Activated CD8-positive, alpha-beta memory T cell treated with anti-CD3 and anti-CD28 coated beads for 24 hours (primary cell): ENCODE data around the gene NIN.

Source experiments
- DNase-seq: peaks from one replicate; pipeline ENCODE4 v3.0.0-alpha.2; 2020

NIN gene, protein sequence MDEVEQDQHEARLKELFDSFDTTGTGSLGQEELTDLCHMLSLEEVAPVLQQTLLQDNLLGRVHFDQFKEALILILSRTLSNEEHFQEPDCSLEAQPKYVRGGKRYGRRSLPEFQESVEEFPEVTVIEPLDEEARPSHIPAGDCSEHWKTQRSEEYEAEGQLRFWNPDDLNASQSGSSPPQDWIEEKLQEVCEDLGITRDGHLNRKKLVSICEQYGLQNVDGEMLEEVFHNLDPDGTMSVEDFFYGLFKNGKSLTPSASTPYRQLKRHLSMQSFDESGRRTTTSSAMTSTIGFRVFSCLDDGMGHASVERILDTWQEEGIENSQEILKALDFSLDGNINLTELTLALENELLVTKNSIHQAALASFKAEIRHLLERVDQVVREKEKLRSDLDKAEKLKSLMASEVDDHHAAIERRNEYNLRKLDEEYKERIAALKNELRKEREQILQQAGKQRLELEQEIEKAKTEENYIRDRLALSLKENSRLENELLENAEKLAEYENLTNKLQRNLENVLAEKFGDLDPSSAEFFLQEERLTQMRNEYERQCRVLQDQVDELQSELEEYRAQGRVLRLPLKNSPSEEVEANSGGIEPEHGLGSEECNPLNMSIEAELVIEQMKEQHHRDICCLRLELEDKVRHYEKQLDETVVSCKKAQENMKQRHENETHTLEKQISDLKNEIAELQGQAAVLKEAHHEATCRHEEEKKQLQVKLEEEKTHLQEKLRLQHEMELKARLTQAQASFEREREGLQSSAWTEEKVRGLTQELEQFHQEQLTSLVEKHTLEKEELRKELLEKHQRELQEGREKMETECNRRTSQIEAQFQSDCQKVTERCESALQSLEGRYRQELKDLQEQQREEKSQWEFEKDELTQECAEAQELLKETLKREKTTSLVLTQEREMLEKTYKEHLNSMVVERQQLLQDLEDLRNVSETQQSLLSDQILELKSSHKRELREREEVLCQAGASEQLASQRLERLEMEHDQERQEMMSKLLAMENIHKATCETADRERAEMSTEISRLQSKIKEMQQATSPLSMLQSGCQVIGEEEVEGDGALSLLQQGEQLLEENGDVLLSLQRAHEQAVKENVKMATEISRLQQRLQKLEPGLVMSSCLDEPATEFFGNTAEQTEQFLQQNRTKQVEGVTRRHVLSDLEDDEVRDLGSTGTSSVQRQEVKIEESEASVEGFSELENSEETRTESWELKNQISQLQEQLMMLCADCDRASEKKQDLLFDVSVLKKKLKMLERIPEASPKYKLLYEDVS (N-terminal part only)

DNA sequence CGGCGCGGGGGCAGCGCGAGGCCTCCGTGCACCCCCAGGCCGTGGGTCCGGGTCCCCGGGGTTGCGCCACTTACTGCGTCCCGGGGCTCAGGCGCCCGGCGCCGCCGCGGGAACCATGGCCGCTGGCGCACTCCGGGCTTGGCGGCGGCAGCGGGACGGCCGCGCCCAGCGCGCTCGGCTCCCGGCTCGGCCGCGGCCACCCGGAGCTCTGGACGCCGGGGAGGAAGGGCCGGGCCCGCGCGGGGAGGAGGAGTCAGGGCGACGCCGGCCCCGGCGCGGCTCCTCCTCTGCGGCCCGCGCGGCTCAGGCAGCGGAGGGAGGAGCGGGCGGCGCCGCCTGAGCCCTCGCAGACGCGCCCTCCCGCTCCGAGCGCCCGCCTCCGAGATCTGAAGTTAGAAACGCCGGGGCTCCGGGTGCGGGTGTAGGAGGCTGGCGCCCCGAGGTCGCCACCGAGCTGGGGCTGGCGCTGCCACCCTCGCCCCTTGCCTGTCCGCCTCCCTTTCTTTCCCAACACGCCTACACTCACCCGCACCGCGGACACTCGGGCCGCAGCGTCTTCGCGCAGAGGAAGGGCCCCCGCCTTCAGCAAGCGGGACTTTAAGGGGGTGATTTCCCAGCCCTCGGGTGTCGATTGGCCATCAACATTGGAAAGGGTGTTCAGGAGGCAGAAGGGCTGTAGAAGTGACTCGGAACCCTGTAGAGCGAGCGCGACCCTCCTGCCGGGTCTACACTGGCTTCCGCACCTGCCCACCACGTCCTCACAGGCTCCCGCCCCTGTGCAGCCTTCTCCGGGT, at the start of gene NIN:
Gene NIN (minus strand): TSS at position 231 of the 794 bp plus-strand sequence. CDS start 9,106 bp downstream, outside the sequence.
- DNase-seq = peak; percentile 90

DNA sequence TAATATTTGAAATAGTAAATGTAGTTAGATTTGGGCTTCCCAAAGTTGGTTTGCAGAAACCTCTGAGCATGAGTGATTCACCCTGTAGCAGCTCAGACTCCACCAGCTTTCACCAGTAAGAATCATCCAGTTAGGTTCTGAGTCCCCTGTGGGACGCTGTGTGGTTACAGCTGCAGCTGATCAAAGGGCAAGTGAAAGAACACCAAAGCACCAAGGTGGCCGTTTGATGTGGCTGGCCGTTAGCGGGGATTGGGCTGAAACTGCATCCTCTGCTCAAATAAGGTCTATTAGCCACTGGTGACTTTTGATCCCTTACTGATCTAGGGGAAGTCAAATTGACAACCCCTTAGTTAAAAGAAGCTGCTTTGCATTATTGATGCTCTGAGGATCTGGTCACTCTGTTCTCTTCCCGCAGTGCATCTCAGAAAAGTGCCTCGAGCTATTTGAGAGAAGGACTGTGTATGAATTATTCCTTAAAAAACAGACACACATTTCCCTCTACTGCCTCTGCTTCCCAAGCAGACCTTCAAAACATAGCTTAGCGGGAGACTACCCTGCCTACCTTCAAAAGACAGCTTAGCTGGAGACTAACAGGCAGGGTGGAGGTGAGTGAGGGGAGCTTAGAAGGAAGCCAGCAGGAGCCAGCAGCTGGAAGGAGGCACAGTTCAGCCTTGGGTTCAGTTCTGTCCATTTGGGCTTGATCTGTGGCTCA, 44.6 kb upstream of the NIN start:
- peak; percentile 75 for DNase-seq

DNA sequence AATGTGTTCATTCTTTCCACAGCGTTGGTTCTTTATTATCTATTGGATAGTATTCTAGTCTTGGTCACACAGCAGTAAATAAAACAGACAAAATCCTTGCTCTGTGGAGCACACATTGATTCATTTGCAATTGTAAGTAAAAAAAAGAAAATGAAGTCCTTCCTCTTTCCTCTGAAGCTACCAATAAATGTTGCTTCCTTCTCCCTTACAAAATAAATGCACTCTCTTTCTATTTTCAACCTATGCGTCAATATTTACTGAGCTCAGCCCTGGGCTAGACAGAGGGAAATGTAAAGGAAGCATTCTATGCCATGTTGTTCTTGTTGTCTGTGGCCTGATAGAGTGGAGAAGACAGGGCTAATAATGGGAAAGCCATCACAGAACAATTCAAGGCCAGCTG, 43.8 kb upstream of the NIN start:
- DNase-seq = no peak

DNA sequence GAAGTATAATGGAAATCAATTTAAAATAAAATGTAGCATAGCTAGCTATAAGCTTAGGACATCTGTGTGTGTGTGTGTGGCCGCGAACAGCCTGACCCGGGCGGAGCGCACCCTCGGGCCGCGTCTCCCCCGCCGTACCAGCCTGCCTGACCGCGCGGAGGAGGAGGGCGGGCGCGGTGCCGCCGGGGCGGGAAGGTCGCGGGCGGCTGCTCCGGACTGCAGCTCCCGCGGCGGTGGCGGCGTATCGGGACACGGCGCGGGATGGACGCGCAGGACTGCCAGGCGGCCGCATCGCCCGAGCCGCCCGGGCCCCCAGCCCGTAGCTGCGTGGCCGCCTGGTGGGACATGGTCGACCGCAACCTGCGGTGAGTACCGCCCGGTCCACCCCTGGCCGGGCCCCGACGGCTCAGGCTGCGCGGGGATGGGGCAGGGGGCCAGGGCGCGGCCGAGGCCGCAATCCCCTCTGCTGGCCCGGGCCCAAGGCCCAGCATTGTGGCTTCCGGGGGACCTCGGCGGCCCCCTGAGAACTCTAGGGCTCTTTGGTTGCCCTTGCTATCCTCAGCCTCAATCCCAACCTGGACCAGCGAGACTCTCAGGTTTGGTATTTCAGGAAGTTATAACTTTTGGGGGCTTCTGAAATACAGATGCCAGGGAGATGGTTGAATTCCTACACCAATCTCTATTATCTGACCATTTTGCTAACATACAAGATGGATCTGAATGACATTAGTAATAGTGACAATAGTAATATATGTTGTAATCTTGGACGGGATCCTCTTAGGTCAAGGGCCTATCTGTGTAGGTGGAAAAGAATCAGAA, 41.2 kb upstream of the NIN start, which contains the start of gene ABHD12B:
Gene ABHD12B (plus strand): TSS at position 140 of the 819 bp plus-strand sequence. CDS start 122 bp downstream, at position 262.
- DNase-seq = no peak

DNA sequence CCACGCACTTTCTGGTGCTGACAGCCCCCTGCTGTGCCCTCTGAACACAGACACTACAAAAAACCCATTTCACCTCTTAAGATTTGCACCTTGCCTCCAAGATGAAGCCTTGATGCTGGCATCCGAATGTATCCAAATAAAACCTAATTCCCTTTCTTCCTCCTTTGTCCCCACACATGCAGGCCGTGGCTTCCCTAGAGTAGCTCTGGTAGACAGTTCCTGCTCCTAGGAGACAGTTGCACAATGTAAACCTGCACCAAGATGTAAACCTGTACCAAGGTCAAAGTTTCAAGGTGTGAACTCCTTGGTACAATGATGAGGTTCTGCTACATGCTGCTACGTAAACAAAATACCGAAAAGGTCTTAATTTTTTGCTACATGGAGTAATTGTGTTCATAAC, 40.3 kb upstream of the NIN start:
- DNase-seq = no peak

DNA sequence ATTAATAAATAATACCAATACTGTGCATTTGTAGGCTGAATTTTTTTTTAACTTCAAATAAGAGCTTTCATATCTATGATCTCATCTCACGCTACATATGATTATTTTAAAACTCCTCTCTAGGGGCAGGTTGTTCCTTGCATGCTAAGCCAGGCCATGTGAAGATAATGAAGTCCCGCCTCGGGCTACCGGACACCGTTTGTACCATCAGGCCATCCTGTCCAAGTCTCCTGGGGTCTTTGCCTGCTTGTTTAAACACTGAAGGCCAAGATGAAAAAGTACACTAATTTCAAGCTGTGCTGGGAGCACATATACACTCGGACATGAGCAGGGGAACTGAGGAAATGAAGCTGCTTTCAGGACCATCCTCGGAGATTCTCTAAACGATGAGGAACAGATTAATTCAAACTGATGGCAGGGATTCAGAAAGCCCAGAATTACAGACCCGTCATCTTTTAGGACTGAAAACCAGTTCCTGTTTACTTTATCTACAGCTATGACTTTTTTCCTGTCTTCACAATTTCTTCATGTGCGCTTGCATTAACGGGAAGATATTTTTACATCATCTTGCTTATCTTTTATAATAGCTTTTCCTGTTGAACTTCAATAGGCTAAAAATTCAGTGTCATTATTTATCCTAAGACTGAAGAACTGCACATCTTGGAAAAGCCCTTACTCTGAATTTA, 34.6 kb upstream of the NIN start:
- no peak for DNase-seq

DNA sequence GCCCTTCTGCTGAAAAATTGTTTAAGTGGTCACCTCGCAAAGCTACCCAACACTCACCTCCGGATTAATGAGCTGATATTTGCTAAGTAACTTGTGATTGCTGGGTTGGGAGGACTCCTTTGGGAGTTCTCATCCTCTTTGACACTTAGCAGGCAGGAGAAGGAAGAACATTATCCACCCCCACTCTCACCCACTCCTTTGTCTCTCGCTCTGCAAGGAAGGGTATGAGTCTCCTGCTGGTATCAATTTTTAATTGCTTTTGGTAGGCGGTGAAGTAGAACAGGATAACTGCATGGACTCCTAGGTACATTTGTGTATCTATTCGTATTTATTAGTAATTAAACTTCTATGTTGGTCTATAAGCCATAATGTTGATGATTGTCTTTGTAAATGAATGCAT, 34.0 kb upstream of the NIN start:
- DNase-seq = no peak

DNA sequence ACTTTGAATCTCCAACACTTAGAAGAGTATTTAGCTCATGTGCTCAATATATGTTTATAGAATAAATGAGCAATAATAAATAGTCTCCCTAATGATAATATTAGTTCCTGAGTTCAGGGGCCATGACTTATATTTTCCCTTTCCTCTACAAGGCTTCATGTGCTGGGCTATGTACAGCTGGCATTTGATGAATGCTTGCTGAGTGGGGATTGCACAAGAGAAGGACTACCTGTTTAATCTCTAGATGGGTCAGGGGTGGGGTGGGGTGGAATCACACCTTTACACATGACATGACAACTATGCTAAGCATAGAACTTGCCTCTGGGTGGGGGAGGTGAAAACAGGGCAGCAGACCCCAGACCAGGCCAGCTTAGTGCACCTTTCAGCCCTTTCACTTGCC, 33.3 kb upstream of the NIN start:
- no peak for DNase-seq

DNA sequence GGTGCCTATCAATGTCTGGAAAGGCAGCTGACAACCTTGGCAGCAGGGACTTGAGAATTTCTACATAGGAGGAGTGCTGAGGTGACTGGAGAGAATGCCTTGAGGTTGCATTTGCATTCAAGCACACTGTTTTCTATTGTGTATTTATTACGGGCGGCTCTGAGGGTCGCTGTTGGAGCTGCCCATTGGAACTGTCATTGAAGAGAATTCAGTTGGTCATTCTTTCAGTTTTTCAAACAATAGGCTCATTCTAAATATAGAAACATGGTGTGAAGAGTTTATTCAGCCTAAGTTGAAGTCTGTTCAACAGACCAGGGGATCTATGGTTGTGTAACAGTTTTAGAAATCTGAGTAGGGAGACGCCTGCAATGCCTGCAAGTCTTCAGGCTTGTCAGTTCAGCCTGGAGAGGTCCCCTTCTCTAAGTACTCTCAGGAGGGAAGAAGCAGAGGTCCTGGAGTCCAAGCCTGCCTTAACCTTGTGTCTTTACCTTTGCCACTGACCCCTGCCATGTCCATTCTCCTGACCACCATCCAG, 31.1 kb upstream of the NIN start:
- no peak for DNase-seq

DNA sequence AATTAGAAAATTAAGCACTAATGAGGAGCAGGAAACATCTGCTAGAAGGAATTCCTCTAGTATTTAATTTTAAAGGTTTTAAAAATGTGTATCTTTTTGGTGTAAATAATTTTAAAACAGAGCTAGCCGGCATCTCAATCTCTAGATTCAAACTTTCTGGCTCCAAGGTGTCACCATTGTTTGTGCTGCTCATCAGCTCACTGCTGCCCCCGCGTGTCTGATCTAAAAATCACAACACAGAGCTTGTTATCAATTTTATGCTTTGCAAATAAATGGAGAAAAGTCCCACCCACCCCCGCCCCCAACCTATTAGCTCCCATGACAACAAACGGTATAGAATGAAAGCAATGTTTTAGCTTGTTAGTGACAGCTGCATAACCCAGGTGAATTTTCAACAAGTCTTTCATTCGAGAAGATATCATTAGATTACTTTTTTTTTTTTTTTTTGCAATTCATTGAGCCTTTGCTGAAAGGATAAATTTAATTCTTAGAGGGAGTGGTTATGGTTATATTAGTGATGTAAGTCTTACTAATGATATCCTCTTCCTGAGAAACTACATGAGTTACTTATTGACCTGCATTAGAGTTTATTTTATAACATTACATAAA, 29.6 kb upstream of the NIN start:
- DNase-seq = peak; percentile 95

DNA sequence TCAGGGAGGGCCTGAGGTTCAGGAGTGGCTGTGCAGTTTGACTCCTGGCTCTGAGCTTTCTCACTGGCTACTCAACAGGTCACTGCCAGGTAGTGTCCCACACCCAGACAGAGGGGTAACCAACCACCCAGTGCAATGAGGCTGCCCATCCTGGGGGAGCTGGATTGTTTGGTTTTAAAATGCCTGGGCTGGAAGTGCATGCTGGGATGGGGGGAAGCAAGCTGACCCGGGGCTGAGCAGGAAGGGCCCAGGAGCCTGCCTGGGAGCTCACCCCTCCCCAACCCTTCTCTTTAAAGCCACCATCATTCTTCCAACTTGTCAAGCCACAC, 28.3 kb upstream of the NIN start:
- no peak for DNase-seq

DNA sequence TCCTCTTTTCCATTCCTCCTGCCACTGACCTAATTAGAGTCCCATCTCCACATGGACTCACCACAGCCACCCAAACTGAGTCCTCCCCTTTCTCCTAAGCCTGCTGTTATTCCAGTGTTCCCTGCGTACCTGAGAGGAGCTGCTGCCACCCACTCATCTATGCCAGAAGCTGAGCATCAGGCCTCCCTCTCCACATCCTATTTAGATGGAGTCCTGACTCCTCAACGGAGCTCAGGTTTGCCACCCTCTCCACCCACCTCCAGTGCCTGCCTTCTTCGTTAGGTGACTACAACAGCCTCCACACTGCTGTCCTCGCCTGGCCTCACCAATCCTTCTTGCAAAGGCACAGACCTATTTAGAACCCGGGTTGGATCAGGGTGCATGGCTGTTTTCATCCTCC, 25.7 kb upstream of the NIN start:
- DNase-seq = no peak

DNA sequence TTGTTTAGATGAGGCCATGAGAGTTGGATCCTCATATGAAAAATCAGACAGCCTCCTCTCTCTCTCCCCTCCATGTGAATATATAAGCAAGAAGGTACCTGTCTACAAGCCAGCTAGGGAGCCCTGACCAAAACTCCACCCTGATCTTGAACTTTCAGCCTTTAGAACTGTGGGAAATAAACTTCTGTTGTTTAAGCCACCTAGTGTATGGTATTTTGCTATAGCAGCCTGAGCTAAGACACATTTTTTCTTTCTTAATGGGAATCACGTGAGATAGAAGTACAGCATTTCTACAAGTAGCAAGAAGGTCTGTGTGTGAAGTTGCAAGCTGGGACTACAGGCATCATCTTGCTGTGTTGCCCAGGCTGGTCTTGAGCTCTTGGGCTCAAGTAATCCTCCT, 24.6 kb upstream of the NIN start:
- DNase-seq = no peak

DNA sequence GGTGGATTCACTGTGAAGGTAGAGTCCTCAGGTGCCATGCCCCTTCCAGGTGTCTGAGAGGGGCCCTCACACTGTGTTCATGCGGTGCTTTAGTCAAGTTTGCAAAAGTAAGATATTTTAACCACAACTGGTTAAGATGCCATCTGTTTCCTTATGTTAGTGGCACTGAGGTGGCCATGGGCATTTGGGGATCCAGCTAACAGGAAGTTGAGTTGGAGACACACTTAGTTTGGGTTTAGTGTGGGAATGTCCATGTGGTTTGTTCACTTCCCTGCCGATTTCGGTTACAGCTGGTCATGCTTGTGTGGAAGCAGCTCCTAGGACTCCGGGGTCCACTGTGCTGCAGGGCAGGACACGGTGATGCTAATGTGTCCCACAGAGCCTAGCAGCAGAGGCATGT, 23.6 kb upstream of the NIN start:
- DNase-seq = no peak

DNA sequence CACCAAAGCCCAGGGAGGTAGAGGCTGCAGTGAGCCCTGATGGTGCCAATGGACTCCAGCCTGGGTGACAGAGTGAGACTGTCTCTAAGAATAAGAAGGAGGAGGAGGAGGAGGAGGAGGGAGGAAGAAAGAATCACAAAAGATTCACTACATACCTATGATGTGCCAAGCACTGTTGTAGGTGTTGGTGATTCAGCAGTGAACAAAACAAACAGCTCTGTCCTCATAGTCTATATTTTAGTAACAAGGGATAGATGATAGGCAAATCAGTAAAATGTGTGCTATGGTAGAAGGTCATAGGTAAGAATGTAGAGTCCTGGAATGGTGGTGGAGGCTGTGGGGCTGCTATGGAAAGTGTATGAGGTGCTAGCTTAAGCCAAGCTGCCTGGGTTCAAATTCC, 22.9 kb upstream of the NIN start:
- no peak for DNase-seq

DNA sequence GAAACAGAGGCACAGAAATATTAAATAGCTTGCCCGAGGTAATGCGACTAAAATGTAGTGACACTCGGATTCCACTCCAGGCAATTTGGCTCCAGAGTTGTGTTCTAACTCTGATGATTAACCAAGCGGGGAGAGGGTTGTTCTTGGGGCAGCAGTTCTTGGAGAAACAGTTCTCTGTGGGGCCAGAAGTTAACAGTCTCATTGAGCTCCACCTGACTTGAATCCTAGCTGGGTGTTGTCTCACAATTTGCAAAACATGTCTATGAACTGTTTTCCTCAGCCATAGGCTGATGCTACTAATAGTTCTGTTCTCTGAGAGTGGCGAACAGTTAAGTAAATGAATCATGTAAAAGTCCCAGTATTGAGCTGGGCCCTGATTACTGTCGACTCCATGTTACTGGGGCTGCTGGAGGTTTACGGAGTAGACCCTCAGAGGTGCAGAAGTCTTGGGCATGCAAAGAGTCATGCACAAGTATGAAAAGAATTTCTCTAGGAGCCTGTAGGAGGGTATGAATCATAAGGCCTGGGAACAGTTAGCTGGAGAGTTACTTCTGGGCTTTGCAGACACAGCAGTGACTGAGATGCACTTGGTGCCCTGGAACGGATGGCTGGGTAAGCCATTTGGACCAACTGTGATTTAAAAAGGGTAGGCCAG, 15.4 kb upstream of the NIN start:
- DNase-seq = no peak

DNA sequence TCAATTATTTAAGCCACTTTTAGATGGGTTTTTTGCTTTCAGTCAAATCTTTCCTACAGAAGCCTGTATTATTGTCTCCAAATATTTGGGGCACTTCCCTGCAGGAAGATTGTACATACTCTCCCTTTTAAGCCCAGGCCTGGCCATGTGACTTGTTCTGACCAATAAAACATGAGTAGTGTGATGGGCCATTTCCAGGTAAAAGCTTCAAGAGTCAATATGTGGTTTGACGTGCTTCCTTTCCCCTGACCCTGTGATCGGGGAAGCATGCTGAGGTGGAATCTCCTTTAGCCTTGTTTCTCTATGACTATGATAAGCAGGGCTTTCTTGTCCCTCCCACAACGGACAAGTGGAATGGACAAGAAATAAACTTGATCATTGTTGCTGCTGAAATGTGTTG, 14.2 kb upstream of the NIN start:
- DNase-seq = no peak

DNA sequence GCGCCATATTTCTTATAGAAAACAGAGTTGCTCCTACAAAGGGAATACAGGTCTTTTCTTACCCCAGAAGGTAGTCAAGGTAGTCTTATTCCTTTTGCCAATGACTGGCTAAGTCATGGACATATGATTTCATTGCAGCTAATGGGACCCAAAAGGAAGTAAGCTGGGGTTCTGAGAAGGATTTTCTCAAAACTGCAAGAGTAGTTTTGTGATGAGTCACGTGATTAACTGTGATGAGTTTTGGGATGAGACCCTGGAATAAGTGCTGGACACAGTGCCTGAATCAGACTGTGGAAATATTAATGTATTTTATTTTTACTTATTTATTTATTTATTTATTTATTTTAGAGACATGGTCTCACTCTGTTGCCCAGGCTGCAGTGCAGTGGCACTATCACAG, 13.4 kb upstream of the NIN start:
- DNase-seq = no peak

DNA sequence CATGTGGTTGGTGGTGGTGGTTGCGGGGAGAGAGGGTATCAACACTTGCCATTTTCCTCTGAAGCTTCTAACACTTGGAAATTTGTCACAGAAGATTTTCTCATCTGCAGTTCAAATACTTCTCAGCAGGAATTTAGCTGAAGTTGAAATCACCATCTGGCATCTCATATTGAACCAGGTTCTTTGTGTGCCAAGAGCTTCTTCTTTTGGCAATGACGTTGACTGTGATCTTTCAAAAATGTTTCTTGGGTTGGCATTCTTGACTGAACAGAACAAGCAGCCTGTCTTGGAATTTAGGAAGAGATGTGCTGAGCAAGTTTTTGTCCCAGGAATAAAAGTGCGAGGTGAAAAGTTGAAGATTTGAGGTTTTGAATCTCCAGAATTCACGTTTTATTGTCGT, 8.7 kb upstream of the NIN start:
- DNase-seq = no peak
